ENCODE data around the gene ABCG5. TPM values are rescaled to one million over a fixed set of nuclear protein-coding genes. Genes with fewer than 3 reads are reported as not detected.

ABCG5 gene
- total RNA-seq, 2 experiments from 2014 or later: not detected

GRCh38 chr2:43812006-43812405, 26.6 kb downstream of the ABCG5 start:
- Mint-ChIP-seq H3K4me1 (no peaks in the 10 kb centered on the region), H3K9me3 (peaks cover 2% of the 10 kb centered on the region), H3K36me3 (ENCODE audit: low read depth) (no peaks in the 10 kb centered on the region), H3K27ac (no peak overlapping the region), H3K27me3 (no peaks in the 10 kb centered on the region), H3K4me3 (no peak overlapping the region)
- POLR2A ChIA-PET: no interaction called here
- no peak for DNase-seq
- CTCF ChIA-PET: interaction anchor here (0.6 kb wide), 1 partner anchor 356 kb away, joined by 4 read pairs; no protein-coding TSS in a partner anchor

- DNase-seq: no peak
- H3K27ac Mint-ChIP-seq: no peak overlapping the region
- POLR2A ChIA-PET: interaction anchor here (0.6 kb wide), 1 partner anchor 21 kb away, joined by 3 read pairs; no protein-coding TSS in a partner anchor
- H3K4me1 Mint-ChIP-seq: no peaks in the 10 kb centered on the region
- CTCF ChIA-PET: no interaction called here
- H3K27me3 Mint-ChIP-seq: no peaks in the 10 kb centered on the region
- H3K36me3 Mint-ChIP-seq (ENCODE audit: low read depth): no peaks in the 10 kb centered on the region
- H3K9me3 Mint-ChIP-seq: no peaks in the 10 kb centered on the region
- H3K4me3 Mint-ChIP-seq: no peak overlapping the region
Measured at GRCh38 chr2:43810888-43811287, 27.8 kb downstream of the ABCG5 start.

GRCh38 chr2:43810452-43810851, 28.2 kb downstream of the ABCG5 start:
- Mint-ChIP-seq H3K4me1 (no peaks in the 10 kb centered on the region), H3K36me3 (ENCODE audit: low read depth) (no peaks in the 10 kb centered on the region), H3K27me3 (no peaks in the 10 kb centered on the region), H3K4me3 (no peak overlapping the region), H3K9me3 (no peaks in the 10 kb centered on the region), H3K27ac (no peak overlapping the region)
- CTCF ChIA-PET: no interaction called here
- POLR2A ChIA-PET: no interaction called here
- no peak for DNase-seq

- ChIA-PET CTCF (no interaction called here), POLR2A (no interaction called here)
- Mint-ChIP-seq H3K9me3 (no peaks in the 10 kb centered on the region), H3K36me3 (ENCODE audit: low read depth) (no peaks in the 10 kb centered on the region), H3K27me3 (no peaks in the 10 kb centered on the region), H3K27ac (no peak overlapping the region), H3K4me3 (no peak overlapping the region), H3K4me1 (no peaks in the 10 kb centered on the region)
- DNase-seq: no peak
Measured at GRCh38 chr2:43806719-43807031, 32.0 kb downstream of the ABCG5 start.

- H3K4me3 Mint-ChIP-seq: no peak overlapping the region
- ChIA-PET CTCF (interaction anchor here (0.6 kb wide), 1 partner anchor 42 kb away, joined by 3 read pairs; no protein-coding TSS in a partner anchor), POLR2A (no interaction called here)
- no peaks in the 10 kb centered on the region for H3K27me3 Mint-ChIP-seq
- H3K4me1 Mint-ChIP-seq: no peaks in the 10 kb centered on the region
- H3K9me3 Mint-ChIP-seq: no peaks in the 10 kb centered on the region
- no peak for DNase-seq
- H3K27ac Mint-ChIP-seq: no peak overlapping the region
- H3K36me3 Mint-ChIP-seq (ENCODE audit: low read depth): no peaks in the 10 kb centered on the region
Measured at GRCh38 chr2:43803113-43803512, 35.5 kb downstream of the ABCG5 start.

GRCh38 chr2:43802135-43802534, 36.5 kb downstream of the ABCG5 start:
- ChIA-PET POLR2A (no interaction called here), CTCF (interaction anchor here (0.7 kb wide), 1 partner anchor 24 kb away, joined by 7 read pairs; no protein-coding TSS in a partner anchor)
- no peaks in the 10 kb centered on the region for H3K4me1 Mint-ChIP-seq
- DNase-seq: no peak
- H3K36me3 Mint-ChIP-seq (ENCODE audit: low read depth): no peaks in the 10 kb centered on the region
- H3K27ac Mint-ChIP-seq: no peak overlapping the region
- H3K27me3 Mint-ChIP-seq: no peaks in the 10 kb centered on the region
- H3K9me3 Mint-ChIP-seq: no peaks in the 10 kb centered on the region
- H3K4me3 Mint-ChIP-seq: no peak overlapping the region

- ChIA-PET CTCF (no interaction called here), POLR2A (no interaction called here)
- H3K4me3 Mint-ChIP-seq: no peak overlapping the region
- H3K36me3 Mint-ChIP-seq (ENCODE audit: low read depth): no peaks in the 10 kb centered on the region
- H3K27me3 Mint-ChIP-seq: no peaks in the 10 kb centered on the region
- H3K9me3 Mint-ChIP-seq: no peaks in the 10 kb centered on the region
- no peaks in the 10 kb centered on the region for H3K4me1 Mint-ChIP-seq
- no peak for DNase-seq
- no peak overlapping the region for H3K27ac Mint-ChIP-seq
Measured at GRCh38 chr2:43800894-43801293, 37.7 kb downstream of the ABCG5 start.

- H3K36me3 Mint-ChIP-seq (ENCODE audit: low read depth): no peaks in the 10 kb centered on the region
- H3K27me3 Mint-ChIP-seq: no peaks in the 10 kb centered on the region
- ChIA-PET POLR2A (no interaction called here), CTCF (no interaction called here)
- H3K9me3 Mint-ChIP-seq: no peaks in the 10 kb centered on the region
- H3K27ac Mint-ChIP-seq: no peak overlapping the region
- H3K4me1 Mint-ChIP-seq: no peaks in the 10 kb centered on the region
- no peak overlapping the region for H3K4me3 Mint-ChIP-seq
- DNase-seq: no peak
Measured at GRCh38 chr2:43798300-43798699, 40.3 kb downstream of the ABCG5 start.

- no peak overlapping the region for H3K4me3 Mint-ChIP-seq
- CTCF ChIA-PET: interaction anchor here (0.7 kb wide), 2 partner anchors 41 to 533 kb away, joined by 3 to 4 read pairs; no protein-coding TSS in a partner anchor
Measured at GRCh38 chr2:43796206-43796605, 42.4 kb downstream of the ABCG5 start.

GRCh38 chr2:43794956-43795355, 43.7 kb downstream of the ABCG5 start:
- CTCF ChIA-PET: no interaction called here
- no peaks in the 10 kb centered on the region for H3K27me3 Mint-ChIP-seq
- no peaks in the 10 kb centered on the region for H3K36me3 Mint-ChIP-seq (ENCODE audit: low read depth)
- no peaks in the 10 kb centered on the region for H3K9me3 Mint-ChIP-seq
- POLR2A ChIA-PET: no interaction called here
- H3K4me3 Mint-ChIP-seq: no peak overlapping the region
- no peak for DNase-seq
- no peak overlapping the region for H3K27ac Mint-ChIP-seq
- H3K4me1 Mint-ChIP-seq: no peaks in the 10 kb centered on the region

More at GRCh38 chr2:43796206-43796605, 42.4 kb downstream of the ABCG5 start:
- DNase-seq: no peak
- Mint-ChIP-seq H3K36me3 (ENCODE audit: low read depth) (no peaks in the 10 kb centered on the region), H3K27me3 (no peaks in the 10 kb centered on the region), H3K9me3 (no peaks in the 10 kb centered on the region), H3K27ac (no peak overlapping the region), H3K4me1 (no peaks in the 10 kb centered on the region)
- POLR2A ChIA-PET: no interaction called here

GRCh38 chr2:43792653-43793052, 46.0 kb downstream of the ABCG5 start:
- H3K27ac Mint-ChIP-seq: no peak overlapping the region
- no peak for DNase-seq
- H3K4me1 Mint-ChIP-seq: no peaks in the 10 kb centered on the region
- H3K27me3 Mint-ChIP-seq: no peaks in the 10 kb centered on the region
- no peaks in the 10 kb centered on the region for H3K36me3 Mint-ChIP-seq (ENCODE audit: low read depth)
- POLR2A ChIA-PET: no interaction called here
- CTCF ChIA-PET: no interaction called here
- H3K9me3 Mint-ChIP-seq: no peaks in the 10 kb centered on the region
- no peak overlapping the region for H3K4me3 Mint-ChIP-seq

GRCh38 chr2:43791035-43791765, 47.4 kb downstream of the ABCG5 start:
- ChIA-PET POLR2A (no interaction called here), CTCF (no interaction called here)
- H3K27me3 Mint-ChIP-seq: no peaks in the 10 kb centered on the region
- H3K27ac Mint-ChIP-seq: no peak overlapping the region
- no peaks in the 10 kb centered on the region for H3K36me3 Mint-ChIP-seq (ENCODE audit: low read depth)
- no peak overlapping the region for H3K4me3 Mint-ChIP-seq
- DNase-seq: no peak
- H3K9me3 Mint-ChIP-seq: no peaks in the 10 kb centered on the region
- H3K4me1 Mint-ChIP-seq: no peaks in the 10 kb centered on the region

- Mint-ChIP-seq H3K27me3 (no peaks in the 10 kb centered on the region), H3K27ac (no peak overlapping the region), H3K9me3 (no peaks in the 10 kb centered on the region), H3K4me1 (no peaks in the 10 kb centered on the region), H3K4me3 (no peak overlapping the region), H3K36me3 (ENCODE audit: low read depth) (no peaks in the 10 kb centered on the region)
- no peak for DNase-seq
- CTCF ChIA-PET: no interaction called here
- POLR2A ChIA-PET: interaction anchor here (0.7 kb wide), 1 partner anchor 21 kb away, joined by 3 read pairs; no protein-coding TSS in a partner anchor
Measured at GRCh38 chr2:43790147-43790546, 48.5 kb downstream of the ABCG5 start.

- no peaks in the 10 kb centered on the region for H3K36me3 Mint-ChIP-seq (ENCODE audit: low read depth)
- no peak for DNase-seq
- no peak overlapping the region for H3K27ac Mint-ChIP-seq
- H3K27me3 Mint-ChIP-seq: no peaks in the 10 kb centered on the region
- CTCF ChIA-PET: no interaction called here
- POLR2A ChIA-PET: interaction anchor here (0.9 kb wide), 1 partner anchor 139 kb away, joined by 3 read pairs; no protein-coding TSS in a partner anchor
- H3K9me3 Mint-ChIP-seq: no peaks in the 10 kb centered on the region
- H3K4me1 Mint-ChIP-seq: no peaks in the 10 kb centered on the region
- H3K4me3 Mint-ChIP-seq: no peak overlapping the region
Measured at GRCh38 chr2:43788646-43789045, 50.0 kb downstream of the ABCG5 start.
